Fibroblast of lung (primary cell): Measurements from ENCODE around the gene S100A8. TPM values are rescaled to one million over a fixed set of nuclear protein-coding genes. Genes with fewer than 3 reads are reported as not detected.

Experiments
- DNase-seq, 2 donors: peaks; one replicate each; pipeline versions ENCODE4 v3.0.0 to v3.0.0-alpha.2; 2010; ENCODE audit warnings: low read depth in 2 of 2
- H2AFZ ChIP-seq: 2 replicates; pipeline ENCODE4 v1.5.1; 2012; ENCODE audit warnings: low read length, control low read depth, inconsistent platforms
- H3K27ac ChIP-seq: 2 replicates; pipeline ENCODE4 v1.5.1; 2011; ENCODE audit warnings: low read length, control low read depth; ENCODE audit not compliant: insufficient read depth
- H3K27me3 ChIP-seq: 2 replicates; pipeline ENCODE4 v1.5.1; 2011; ENCODE audit warnings: mild to moderate bottlenecking, low read length; ENCODE audit not compliant: control insufficient read depth, insufficient read depth
- H3K36me3 ChIP-seq: 2 replicates; pipeline ENCODE4 v1.5.1; 2011; ENCODE audit warnings: low read length; ENCODE audit not compliant: control insufficient read depth, insufficient read depth
- H3K4me1 ChIP-seq: 2 replicates; pipeline ENCODE4 v1.5.1; 2011; ENCODE audit warnings: low read length; ENCODE audit not compliant: control insufficient read depth, insufficient read depth; ENCODE audit errors: extremely low read depth
- H3K4me2 ChIP-seq: 2 replicates; pipeline ENCODE4 v1.5.1; 2011; ENCODE audit warnings: low read length, control low read depth; ENCODE audit not compliant: insufficient read depth; ENCODE audit errors: extremely low read depth
- H3K4me3 ChIP-seq, 4 experiments: fragments of 200-600 bp in 1 of 4; sonication (generic) in 1 of 4; replicated peaks in 1 of 4; 2 replicates each; pipeline ENCODE4 v1.5.1; 2011 to 2016; ENCODE audit warnings: low read length in 4 of 4, low read depth in 3 of 4, mild to moderate bottlenecking in 3 of 4, control low read depth in 2 of 4, inconsistent platforms in 1 of 4, mixed read lengths in 1 of 4; ENCODE audit not compliant: insufficient read depth in 1 of 4; ENCODE audit errors: control extremely low read depth in 1 of 4
- H3K79me2 ChIP-seq: 2 replicates; pipeline ENCODE4 v1.5.1; 2012; ENCODE audit warnings: mild to moderate bottlenecking, low read length, inconsistent platforms; ENCODE audit not compliant: control insufficient read depth, insufficient read depth
- H3K9ac ChIP-seq: 2 replicates; pipeline ENCODE4 v1.5.1; 2011; ENCODE audit warnings: mild to moderate bottlenecking, low read length, control low read depth; ENCODE audit not compliant: insufficient read depth
- H3K9me3 ChIP-seq: 2 replicates; pipeline ENCODE4 v1.5.1; 2012; ENCODE audit warnings: low read depth, low read length; ENCODE audit not compliant: control insufficient read depth, insufficient read depth
- H4K20me1 ChIP-seq: 2 replicates; pipeline ENCODE4 v1.5.1; 2011; ENCODE audit warnings: low read length; ENCODE audit not compliant: control insufficient read depth, insufficient read depth; ENCODE audit errors: extremely low read depth
- EZH2 ChIP-seq: IDR thresholded peaks from 2 replicates; pipeline ENCODE4 v1.5.1; 2012; ENCODE audit warnings: low read length, control low read depth, mild to moderate bottlenecking; ENCODE audit errors: missing control alignments
- polyA plus RNA-seq, 2 donors: library from polyadenylated mRNA; depleted of rRNA in 1 of 2; stranded (reverse) in 1 of 2; unstranded in 1 of 2; fragments of >200 nt; gene quantifications; 2 replicates each; pipeline ENCODE4 v1.2.1, GENCODE V29; 2011 to 2012; ENCODE audit warnings: missing spikeins in 1 of 2
- total RNA-seq: library from RNA; depleted of rRNA; stranded (reverse); fragments of >200 nt; gene quantifications from 2 replicates; pipeline ENCODE4 v1.2.1, GENCODE V29; 2014
- TF ChIP-seq, protein P1 (sequence below), 2 donors: IDR thresholded peaks in 1 of 2; conservative IDR thresholded peaks in 1 of 2; 1 replicate in 1 of 2; 2 replicates in 1 of 2; pipeline ENCODE4 v1.5.1; 2011 to 2012; ENCODE audit warnings: low read length in 2 of 2, control low read depth in 1 of 2, inconsistent platforms in 1 of 2, low read depth in 1 of 2, mild to moderate bottlenecking in 1 of 2

The S100A8 gene
- total and polyA plus RNA-seq, 2 donors (not counting 1 experiment from before 2014, with no cell fraction given): not detected

DNA sequence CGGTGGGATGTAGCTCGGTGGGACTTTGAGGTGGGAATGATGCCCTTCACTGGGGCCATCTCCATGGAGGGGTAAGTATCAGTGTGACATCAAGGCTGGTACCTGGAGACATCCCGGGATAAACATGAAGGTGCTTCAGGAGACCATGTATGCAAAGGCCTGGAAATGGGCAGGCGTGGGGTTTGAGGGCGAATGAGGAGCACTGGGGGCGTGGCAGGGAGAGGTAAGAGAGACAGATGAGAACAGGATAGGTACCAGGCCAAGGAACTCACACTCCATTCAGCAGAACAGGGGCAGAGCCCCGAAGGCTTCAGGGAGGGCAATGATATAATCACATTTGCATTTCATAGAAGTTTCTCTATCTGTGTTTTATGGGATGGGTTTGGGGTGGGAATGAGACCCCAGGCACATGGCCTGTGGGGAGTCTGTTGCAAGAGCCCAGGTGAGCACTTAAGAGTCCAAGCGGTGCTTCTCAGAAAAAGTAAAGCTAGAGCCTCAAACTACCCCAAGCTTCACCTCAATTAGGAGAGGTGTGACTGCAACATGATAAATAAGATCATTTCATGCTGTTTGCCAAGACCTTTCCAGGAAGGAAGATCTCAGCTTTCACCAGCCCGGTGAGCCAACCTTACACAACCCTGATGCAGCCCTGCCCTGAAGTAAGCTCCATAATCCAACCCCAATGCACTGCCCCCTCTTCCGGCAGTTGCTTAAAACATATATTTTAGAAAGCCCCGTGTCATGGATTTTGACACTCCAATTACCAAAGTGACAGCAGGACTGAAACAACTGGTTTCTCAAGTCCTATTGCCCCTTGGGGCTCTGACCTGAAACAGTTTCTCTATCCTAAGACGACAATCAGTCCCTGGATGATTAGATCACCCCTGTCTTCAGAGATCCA, 25.9 kb downstream of the S100A8 start:
- Histone ChIP-seq H3K27me3 (peaks cover 9% of the 10 kb centered on the region), H3K9me3 (no peaks in the 10 kb centered on the region), H3K4me2 (no peak overlapping the region), H3K4me1 (no peaks in the 10 kb centered on the region), H4K20me1 (no peaks in the 10 kb centered on the region), H3K36me3 (no peaks in the 10 kb centered on the region), H3K4me3 (no peak overlapping the region), H3K27ac (no peak overlapping the region), H3K79me2 (no peaks in the 10 kb centered on the region), H2AFZ (no peak overlapping the region), H3K9ac (no peak overlapping the region)
- no peak for TF ChIP-seq EZH2
- TF ChIP-seq, protein P1, sequence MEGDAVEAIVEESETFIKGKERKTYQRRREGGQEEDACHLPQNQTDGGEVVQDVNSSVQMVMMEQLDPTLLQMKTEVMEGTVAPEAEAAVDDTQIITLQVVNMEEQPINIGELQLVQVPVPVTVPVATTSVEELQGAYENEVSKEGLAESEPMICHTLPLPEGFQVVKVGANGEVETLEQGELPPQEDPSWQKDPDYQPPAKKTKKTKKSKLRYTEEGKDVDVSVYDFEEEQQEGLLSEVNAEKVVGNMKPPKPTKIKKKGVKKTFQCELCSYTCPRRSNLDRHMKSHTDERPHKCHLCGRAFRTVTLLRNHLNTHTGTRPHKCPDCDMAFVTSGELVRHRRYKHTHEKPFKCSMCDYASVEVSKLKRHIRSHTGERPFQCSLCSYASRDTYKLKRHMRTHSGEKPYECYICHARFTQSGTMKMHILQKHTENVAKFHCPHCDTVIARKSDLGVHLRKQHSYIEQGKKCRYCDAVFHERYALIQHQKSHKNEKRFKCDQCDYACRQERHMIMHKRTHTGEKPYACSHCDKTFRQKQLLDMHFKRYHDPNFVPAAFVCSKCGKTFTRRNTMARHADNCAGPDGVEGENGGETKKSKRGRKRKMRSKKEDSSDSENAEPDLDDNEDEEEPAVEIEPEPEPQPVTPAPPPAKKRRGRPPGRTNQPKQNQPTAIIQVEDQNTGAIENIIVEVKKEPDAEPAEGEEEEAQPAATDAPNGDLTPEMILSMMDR (conservative IDR thresholded peaks at IDR 0.05 in 1 of 2, IDR thresholded peaks at IDR 0.05 in 1 of 2; ENCODE audit: low read depth in 1 of 2, low read length in 2 of 2): no peak
- no peak for DNase-seq

DNA sequence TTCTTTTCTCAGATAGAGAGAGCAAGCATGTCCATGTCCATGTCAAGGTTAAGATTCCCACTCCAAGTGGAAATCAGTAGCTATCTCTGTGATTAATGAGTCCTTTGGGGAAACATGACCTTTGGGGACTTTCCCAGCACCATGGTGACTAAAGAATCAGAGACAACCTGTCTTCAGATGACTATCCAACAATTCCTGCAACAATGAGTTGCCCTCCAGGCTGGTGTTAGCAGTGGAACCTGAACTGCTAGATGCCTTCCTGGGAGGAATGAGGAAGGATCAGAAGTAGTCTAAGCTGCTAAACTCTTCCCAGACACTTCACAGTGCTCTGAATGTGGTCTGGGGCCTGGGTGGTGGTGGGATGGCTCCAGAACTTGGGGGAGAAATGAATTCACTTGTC, 26.7 kb downstream of the S100A8 start:
- no peaks in the 10 kb centered on the region for H4K20me1 ChIP-seq
- DNase-seq: no peak
- no peaks in the 10 kb centered on the region for H3K4me1 ChIP-seq
- no peak overlapping the region for H3K4me2 ChIP-seq
- H3K27ac ChIP-seq: no peak overlapping the region
- no peaks in the 10 kb centered on the region for H3K79me2 ChIP-seq
- no peaks in the 10 kb centered on the region for H3K36me3 ChIP-seq
- peaks cover 9% of the 10 kb centered on the region for H3K27me3 ChIP-seq
- no peaks in the 10 kb centered on the region for H3K9me3 ChIP-seq
- no peak overlapping the region for H3K4me3 ChIP-seq
- H3K9ac ChIP-seq: no peak overlapping the region
- no peak for TF ChIP-seq EZH2
- TF ChIP-seq, protein P1 (conservative IDR thresholded peaks at IDR 0.05 in 1 of 2, IDR thresholded peaks at IDR 0.05 in 1 of 2; ENCODE audit: low read depth in 1 of 2, low read length in 2 of 2): no peak
- H2AFZ ChIP-seq: no peak overlapping the region

DNA sequence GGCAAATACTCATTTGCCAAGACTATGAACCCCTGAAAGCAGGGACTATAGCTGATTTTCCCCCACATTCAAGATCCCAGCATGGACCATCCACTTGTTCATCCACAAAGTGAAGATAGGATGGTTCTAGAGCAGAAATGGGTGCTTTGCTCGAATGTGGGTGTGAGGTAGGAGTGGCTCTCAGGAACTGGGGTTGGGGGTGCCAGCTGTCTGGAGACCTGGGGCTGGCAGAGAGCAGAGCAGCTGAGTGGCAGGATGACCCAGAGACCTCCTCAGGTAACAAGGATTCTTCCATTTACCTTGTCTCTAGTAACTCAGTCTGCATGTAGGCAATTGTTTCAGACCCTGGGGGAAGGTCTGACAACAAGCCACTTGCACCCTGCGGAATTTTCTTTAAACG, 27.2 kb downstream of the S100A8 start:
- no peak overlapping the region for H3K9ac ChIP-seq
- peaks cover 9% of the 10 kb centered on the region for H3K27me3 ChIP-seq
- TF ChIP-seq, protein P1 (conservative IDR thresholded peaks at IDR 0.05 in 1 of 2, IDR thresholded peaks at IDR 0.05 in 1 of 2; ENCODE audit: low read depth in 1 of 2, low read length in 2 of 2): no peak
- no peak for TF ChIP-seq EZH2
- no peaks in the 10 kb centered on the region for H4K20me1 ChIP-seq
- H3K9me3 ChIP-seq: no peaks in the 10 kb centered on the region
- no peak overlapping the region for H3K4me3 ChIP-seq
- no peak overlapping the region for H3K4me2 ChIP-seq
- no peaks in the 10 kb centered on the region for H3K36me3 ChIP-seq
- H3K27ac ChIP-seq: no peak overlapping the region
- no peaks in the 10 kb centered on the region for H3K4me1 ChIP-seq
- H3K79me2 ChIP-seq: no peaks in the 10 kb centered on the region
- no peak for DNase-seq
- no peak overlapping the region for H2AFZ ChIP-seq
